Stimulated activated CD4-positive, alpha-beta T cell treated with anti-CD3 and anti-CD28 coated beads, Interleukin-4, amount 100 ng/mL, for 1 hour (primary cell): ENCODE data around the gene HEPN1.

ENCODE experiments used
- DNase-seq: peaks from one replicate; pipeline ENCODE4 v3.0.0-alpha.2; 2020

HEPN1 gene

DNA sequence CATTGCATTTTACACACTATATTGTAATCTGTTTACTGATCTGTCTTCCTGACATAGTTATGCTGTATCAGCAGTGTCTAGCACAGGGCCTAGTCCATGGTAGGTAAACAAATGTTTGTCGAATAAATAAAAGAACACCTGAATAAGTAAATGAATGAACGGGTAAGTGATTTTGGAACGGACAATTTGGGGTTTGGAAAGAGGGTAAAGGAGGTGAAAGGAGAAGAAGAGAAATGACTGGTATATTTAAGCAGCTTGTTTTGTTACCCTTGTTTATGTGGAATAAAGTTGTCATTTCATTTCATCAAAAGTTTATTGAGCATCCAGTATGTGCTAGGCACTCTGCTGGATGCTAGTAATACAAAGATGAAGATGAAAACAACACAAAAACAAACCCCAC lies at the start of gene HEPN1:
TSS of gene HEPN1 (plus strand) at position 301 of the 400 bp plus-strand sequence.
- no peak for DNase-seq

GRCh38 chr11:124869331-124869730 lies 49.7 kb upstream of the HEPN1 start:
- no peak for DNase-seq

- DNase-seq, result no peak
Observed at GRCh38 chr11:124869856-124870387, 49.1 kb upstream of the HEPN1 start.

DNA sequence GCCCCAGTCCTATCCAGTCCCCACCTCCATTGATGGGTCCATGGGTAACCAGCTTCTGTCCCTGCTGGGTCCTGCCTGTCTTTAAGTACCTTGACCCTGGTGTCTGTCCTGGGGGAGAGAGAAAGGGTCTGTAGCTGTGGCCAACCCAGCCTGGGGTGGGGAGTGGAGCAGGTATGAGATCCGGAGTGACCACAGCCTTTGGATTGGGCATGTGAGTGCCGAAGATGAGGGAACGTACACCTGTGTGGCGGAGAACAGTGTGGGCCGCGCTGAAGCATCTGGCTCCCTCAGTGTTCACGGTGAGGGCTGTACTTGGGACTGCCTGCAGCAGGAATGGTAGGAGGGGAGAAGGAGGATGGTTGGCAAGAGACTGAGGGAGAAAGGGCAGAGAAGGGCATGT lies 48.6 kb upstream of the HEPN1 start:
- DNase-seq, result no peak

DNA sequence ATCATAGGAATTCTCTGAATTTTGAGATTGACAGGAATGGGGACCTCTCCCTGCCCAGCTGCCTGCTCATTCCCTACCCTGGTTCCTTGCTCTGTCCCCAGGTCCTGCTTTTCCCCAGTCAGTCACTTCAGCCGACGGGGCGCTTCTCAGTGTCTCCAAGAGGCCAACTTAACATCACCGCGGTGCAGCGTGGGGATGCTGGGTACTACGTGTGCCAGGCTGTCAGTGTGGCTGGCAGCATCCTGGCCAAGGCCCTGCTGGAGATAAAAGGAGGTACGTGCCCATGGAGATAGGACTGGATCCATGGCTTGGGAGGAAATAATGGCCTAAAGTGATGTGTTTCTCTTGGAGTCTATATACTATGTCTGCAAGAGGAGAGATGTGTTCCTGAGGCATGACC lies 46.8 kb upstream of the HEPN1 start:
- DNase-seq, result no peak

GRCh38 chr11:124872741-124873140 lies 46.3 kb upstream of the HEPN1 start:
- DNase-seq, result no peak

- DNase-seq, result no peak
Observed at GRCh38 chr11:124873951-124874350, 45.1 kb upstream of the HEPN1 start.

GRCh38 chr11:124874571-124875255 lies 44.3 kb upstream of the HEPN1 start:
- no peak for DNase-seq

DNA sequence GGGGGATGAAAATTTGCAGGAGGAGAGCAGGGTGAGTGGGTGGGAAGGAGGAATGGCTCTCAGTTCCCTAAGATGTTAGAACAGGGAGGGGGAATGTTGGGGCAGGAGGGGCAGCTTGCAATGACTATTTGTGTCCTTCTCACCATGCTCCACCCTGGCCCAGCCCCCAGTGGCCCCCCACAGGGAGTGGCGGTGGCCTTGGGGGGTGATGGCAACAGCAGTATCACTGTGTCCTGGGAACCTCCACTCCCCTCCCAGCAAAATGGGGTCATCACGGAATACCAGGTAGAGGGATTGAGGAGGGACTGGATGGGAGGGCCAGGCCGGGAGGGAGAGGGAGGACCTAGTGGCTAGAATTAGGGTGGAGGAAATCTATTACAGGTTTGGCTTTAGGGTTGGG lies 43.6 kb upstream of the HEPN1 start:
- no peak for DNase-seq

GRCh38 chr11:124875943-124876817 lies 42.9 kb upstream of the HEPN1 start:
- DNase-seq, result peak; percentile 80

DNA sequence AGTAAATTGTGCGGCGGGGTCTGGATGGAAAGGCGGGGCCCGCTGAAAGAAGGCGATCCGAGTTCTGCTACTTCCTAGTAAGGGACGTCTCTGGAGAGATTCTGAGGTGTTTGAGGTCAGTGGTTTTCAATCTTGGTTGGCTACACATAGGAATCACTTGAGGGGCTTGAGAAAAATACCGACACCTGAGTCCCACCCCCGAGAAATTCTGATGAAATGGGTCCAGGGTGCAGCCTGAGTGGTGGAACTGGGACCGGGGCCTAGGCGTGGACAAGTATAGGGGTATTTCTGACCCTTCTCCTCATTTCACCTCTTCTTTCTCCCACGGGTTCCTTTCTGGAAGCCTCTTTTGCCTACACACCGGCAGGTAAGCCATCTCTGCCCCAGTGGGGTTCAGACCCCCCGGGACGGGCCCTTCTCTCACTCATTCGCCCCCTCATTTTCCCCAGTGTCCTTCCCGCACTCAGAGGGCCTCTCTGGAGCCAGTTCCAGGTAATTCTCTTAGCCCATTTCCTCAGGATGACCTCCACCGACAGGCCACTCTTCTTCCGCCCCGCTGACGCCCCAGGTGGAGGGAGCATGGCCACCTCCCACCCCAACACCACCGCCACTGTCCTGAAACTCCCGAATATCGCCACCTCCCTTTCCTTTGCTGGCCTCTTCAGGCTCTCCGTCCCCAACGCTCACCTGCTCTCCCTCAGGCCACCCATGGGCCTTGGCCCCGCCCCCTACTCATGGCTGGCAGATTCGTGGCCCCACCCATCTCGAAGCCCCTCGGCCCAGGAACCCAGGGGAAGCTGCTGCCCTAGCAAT lies 42.0 kb upstream of the HEPN1 start:
- DNase-seq, result no peak

DNA sequence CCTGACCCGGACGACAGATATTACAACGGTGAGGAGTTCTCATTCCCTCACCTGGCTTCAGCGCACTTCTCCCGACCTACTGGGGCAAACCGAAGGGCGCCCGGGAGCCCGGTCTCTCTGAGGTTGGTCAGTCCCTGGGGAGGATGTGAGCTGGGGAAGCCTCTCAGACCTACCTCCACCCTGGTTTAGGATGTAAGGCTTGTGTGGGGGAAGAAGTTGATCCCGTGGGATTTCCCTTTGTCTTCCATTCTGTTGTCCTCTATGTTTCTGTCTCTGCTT lies 41.5 kb upstream of the HEPN1 start:
- no peak for DNase-seq

DNA sequence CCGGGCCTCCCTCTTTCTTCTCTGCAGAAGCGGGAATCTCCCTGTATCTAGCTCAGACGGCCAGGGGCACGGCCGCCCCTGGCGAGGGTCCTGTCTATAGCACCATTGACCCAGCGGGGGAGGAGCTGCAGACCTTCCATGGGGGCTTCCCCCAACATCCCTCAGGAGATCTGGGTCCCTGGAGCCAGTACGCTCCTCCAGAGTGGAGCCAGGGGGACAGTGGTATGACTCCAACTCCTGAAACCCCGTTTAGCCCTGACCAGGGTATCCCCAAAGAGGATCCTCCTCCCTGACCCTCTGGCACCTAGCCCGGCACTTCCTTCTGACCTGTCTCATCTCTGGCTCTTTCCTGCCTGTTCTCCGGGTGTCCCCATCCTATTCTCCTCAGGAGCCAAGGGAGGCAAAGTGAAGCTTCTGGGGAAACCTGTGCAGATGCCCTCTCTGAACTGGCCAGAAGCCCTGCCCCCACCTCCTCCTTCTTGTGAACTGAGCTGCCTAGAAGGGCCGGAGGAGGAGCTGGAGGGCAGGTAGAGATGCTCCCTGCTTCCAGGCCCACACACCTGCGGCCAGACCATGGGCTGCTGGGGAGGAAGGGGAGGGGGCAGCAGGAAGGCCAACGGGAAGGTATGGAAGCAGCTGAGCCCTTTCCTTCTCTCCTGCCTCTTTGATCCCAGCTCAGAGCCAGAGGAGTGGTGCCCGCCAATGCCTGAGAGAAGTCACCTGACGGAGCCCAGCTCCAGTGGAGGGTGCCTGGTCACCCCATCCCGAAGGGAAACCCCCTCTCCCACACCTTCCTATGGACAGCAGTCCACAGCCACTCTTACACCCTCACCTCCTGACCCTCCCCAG lies 40.9 kb upstream of the HEPN1 start:
- no peak for DNase-seq

GRCh38 chr11:124878759-124879492 lies 40.1 kb upstream of the HEPN1 start:
- DNase-seq, result no peak

DNA sequence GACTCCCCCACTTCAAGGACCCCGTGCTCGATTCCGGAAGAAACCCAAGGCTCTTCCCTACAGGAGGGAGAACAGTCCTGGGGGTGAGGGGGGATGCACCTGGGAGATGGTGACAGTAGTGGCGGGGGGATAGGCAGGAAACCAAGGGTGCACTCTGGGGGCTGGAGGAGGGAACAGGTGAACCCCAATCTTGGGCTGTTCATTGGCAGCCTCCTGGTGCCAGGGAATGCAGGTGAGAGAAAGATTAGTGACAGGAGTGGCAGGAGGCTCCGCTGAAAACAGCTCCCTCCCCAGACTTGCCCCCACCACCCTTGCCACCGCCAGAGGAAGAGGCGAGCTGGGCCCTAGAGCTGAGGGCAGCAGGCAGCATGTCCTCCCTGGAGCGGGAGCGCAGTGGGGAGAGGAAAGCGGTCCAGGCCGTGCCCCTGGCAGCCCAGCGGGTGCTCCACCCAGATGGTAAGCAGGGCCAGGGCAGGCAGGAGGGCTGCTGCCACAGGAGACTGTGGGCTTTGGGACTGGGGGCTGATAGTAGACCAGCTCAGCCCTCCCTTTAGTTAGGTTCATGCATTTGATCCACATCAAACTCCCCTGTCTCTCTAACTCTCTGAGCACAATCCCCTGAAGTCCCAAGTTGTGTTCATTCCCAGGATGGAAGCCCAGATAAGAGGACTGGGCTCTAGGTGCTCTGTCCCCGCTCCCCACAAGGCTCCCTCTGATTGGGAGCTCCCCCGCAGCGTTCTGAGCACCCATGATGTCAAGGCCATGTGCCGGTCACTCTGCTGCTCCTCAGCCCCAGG lies 39.4 kb upstream of the HEPN1 start:
- no peak for DNase-seq

DNA sequence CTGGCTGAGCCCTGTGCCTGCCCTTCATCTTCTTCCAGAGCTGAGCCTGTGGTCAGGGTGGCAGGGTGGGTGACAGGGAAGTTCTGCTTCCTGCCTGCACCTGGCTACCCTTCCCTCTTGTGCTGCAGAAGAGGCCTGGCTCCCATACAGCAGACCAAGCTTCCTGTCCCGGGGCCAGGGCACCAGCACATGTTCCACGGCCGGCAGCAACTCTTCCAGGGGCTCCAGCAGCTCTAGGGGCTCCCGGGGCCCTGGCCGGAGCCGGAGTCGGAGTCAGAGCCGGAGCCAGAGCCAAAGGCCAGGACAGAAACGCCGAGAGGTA lies 38.8 kb upstream of the HEPN1 start:
- DNase-seq, result no peak

GRCh38 chr11:124880958-124881357 lies 38.1 kb upstream of the HEPN1 start:
- DNase-seq, result no peak

- DNase-seq, result no peak
Observed at GRCh38 chr11:124882339-124883071, 36.5 kb upstream of the HEPN1 start.

DNA sequence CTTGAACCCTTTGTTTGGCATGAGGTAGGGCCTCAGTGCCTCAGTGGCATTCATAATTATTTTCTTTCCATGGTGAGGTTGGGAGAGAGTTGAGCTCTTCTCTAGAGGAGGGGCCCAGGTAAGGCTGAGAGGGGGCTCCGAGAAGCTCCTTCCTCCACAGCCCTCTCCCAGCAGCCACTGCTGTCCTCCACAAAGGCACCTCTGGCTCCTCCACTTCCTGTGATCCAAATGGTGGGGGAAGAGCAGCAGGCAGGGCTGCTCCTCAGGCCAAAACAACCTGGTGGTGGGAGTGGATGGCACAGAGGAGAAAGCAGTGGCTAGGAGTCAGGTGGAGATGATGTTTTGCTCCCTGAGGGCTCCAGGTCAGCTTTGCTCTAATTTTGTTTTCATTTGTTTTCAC lies 34.7 kb upstream of the HEPN1 start:
- DNase-seq, result no peak

GRCh38 chr11:124884869-124885479 lies 34.1 kb upstream of the HEPN1 start:
- no peak for DNase-seq
